HCT116 (cell line): ENCODE data around the gene SIK3. TPM values are rescaled to one million over a fixed set of nuclear protein-coding genes. Genes with fewer than 3 reads are reported as not detected.
"Not testable (repeated sequence)": the region's sequence is repeated elsewhere in the genome, so short reads cannot be mapped to it uniquely, and the experiment has no call there.

ENCODE experiments used
- ATAC-seq: fragments of 200-7000 bp; cut with Tn5 transposase; 2 replicates; pipeline ENCODE4 v1.9.1; 2020; ENCODE audit warnings: mild to moderate bottlenecking, moderate library complexity
- BruUV-seq: library from RNA; stranded (reverse); fragments of 400-500 nt; replicated peaks from 2 replicates; lab custom pipeline; 2021; lab: Mats Ljungman, UMichigan
- CTCF ChIA-PET: fragments of 300-600 bp; sonication (Branson Sonifier 250); formaldehyde crosslinking; loops from one replicate; lab custom pipeline; 2021; ENCODE audit warnings: antibody characterized with exemption; lab: Charles Lee
- POLR2A ChIA-PET: fragments of 300-600, 350-600 bp; sonication (Branson Sonifier 250); formaldehyde crosslinking; loops from one replicate; lab custom pipeline; 2021; ENCODE audit warnings: antibody characterized with exemption; lab: Charles Lee
- RAD21 ChIA-PET, 2 experiments: fragments of 300-600 bp; sonication (Branson Sonifier 250); formaldehyde crosslinking; loops; one replicate each; lab custom pipeline; 2023; ENCODE audit warnings: low total read pairs in 2 of 2; ENCODE audit not compliant: uncharacterized antibody in 2 of 2, unreplicated experiment in 2 of 2, low non-redundant PET in 1 of 2; lab: Charles Lee
- DNase-seq: peaks from one replicate; pipeline ENCODE4 v3.0.0-alpha.2; 2010; ENCODE audit warnings: low read depth, low spot score
- H2AFZ ChIP-seq: fragments of 200-600 bp; shearing (Covaris generic), sonication (generic); 2 replicates; pipeline ENCODE4 v1.6.1; 2017; ENCODE audit warnings: low read depth, mixed run types, mixed read lengths, antibody characterized with exemption, low read length; ENCODE audit not compliant: poor library complexity, severe bottlenecking
- H3K27ac ChIP-seq: 2 replicates; pipeline ENCODE4 v1.5.1; 2012; ENCODE audit warnings: low read depth, low read length
- H3K27me3 ChIP-seq: fragments of 200-600 bp; sonication (generic); 2 replicates; pipeline ENCODE4 v1.6.1; 2016; ENCODE audit warnings: mixed run types, low read length, mixed read lengths; ENCODE audit not compliant: insufficient read depth
- H3K36me3 ChIP-seq, 2 experiments: fragments of 200-500 bp in 1 of 2; fragments of 200-600 bp in 1 of 2; sonication (Bioruptor generic) in 1 of 2; sonication (generic) in 1 of 2; 2 replicates each; pipeline versions ENCODE4 v1.5.1 to v1.6.1; 2014 to 2016; ENCODE audit warnings: low read length in 2 of 2, inconsistent platforms in 1 of 2, mixed read lengths in 1 of 2, mixed run types in 1 of 2; ENCODE audit not compliant: insufficient read depth in 2 of 2, control insufficient read depth in 1 of 2
- H3K4me1 ChIP-seq, 2 experiments: fragments of 200-600 bp in 1 of 2; sonication (generic) in 1 of 2; 2 replicates each; pipeline versions ENCODE4 v1.5.1 to v1.6.1; 2012 to 2017; ENCODE audit warnings: low read length in 2 of 2, inconsistent platforms in 1 of 2, mild to moderate bottlenecking in 1 of 2, mixed read lengths in 1 of 2, mixed run types in 1 of 2, moderate library complexity in 1 of 2; ENCODE audit not compliant: insufficient read depth in 2 of 2, control insufficient read depth in 1 of 2
- H3K4me2 ChIP-seq: fragments of 200-600 bp; sonication (generic); 2 replicates; pipeline ENCODE4 v1.6.1; 2017; ENCODE audit warnings: mixed run types, low read length, mixed read lengths
- H3K4me3 ChIP-seq, 2 experiments: fragments of 200-600 bp in 1 of 2; sonication (generic) in 1 of 2; replicated peaks in 1 of 2; 2 replicates each; pipeline ENCODE4 v1.5.1; 2011 to 2016; ENCODE audit warnings: low read length in 2 of 2, control low read depth in 1 of 2, low read depth in 1 of 2, mild to moderate bottlenecking in 1 of 2, mixed read lengths in 1 of 2, mixed run types in 1 of 2
- H3K79me2 ChIP-seq: fragments of 200-600 bp; sonication (generic); 2 replicates; pipeline ENCODE4 v1.6.1; 2017; ENCODE audit warnings: mild to moderate bottlenecking, mixed run types, low read length, moderate library complexity, mixed read lengths; ENCODE audit not compliant: insufficient read depth
- H3K9ac ChIP-seq: fragments of 200-600 bp; sonication (generic); 2 replicates; pipeline ENCODE4 v1.6.1; 2016; ENCODE audit warnings: low read length, mixed read lengths
- H3K9me2 ChIP-seq: fragments of 200-600 bp; sonication (generic), shearing (Covaris generic); 2 replicates; pipeline ENCODE4 v1.6.1; 2017; ENCODE audit warnings: mixed run types, mild to moderate bottlenecking, moderate library complexity; ENCODE audit not compliant: insufficient read depth
- H3K9me3 ChIP-seq, 2 experiments: fragments of 200-500 bp in 1 of 2; fragments of 200-600 bp in 1 of 2; sonication (Bioruptor generic) in 1 of 2; sonication (generic) in 1 of 2; 2 replicates each; pipeline ENCODE4 v1.6.1; 2014 to 2017; ENCODE audit warnings: low read length in 2 of 2, mixed read lengths in 2 of 2, inconsistent platforms in 1 of 2, low read depth in 1 of 2, mild to moderate bottlenecking in 1 of 2, mixed run types in 1 of 2, moderate library complexity in 1 of 2; ENCODE audit not compliant: control insufficient read depth in 1 of 2, insufficient read depth in 1 of 2
- H4K20me1 ChIP-seq: fragments of 200-600 bp; sonication (generic), shearing (Covaris generic); 2 replicates; pipeline ENCODE4 v1.6.1; 2017; ENCODE audit warnings: mixed run types, mild to moderate bottlenecking, moderate library complexity; ENCODE audit not compliant: insufficient read depth
- SRF ChIP-seq: IDR thresholded peaks from 2 replicates; pipeline ENCODE4 v1.6.1; 2012; ENCODE audit warnings: low read depth
- intact Hi-C: fragments of 100-400 bp; cut with micrococcal nuclease; formaldehyde crosslinking; loops from 2 replicates; pipeline ENCODE4 v1.10.0; 2022
- total RNA-seq: library from RNA; stranded (reverse); gene quantifications from one replicate; pipeline ENCODE4 v1.2.1, GENCODE V29; 2021; ENCODE audit not compliant: unreplicated experiment

Gene SIK3
- total RNA-seq, 1 experiment from 2014 or later: 21.0 TPM

- H3K9me3 ChIP-seq: no peaks in the 10 kb centered on the region
- TF ChIP-seq SRF: no peak
- TF ChIP-seq, all 23 proteins: peak for 0
- Histone ChIP-seq H3K79me2 (peaks cover 40% of the 10 kb centered on the region), H3K27me3 (no peaks in the 10 kb centered on the region), H2AFZ (no peak overlapping the region), H4K20me1 (no peaks in the 10 kb centered on the region; the same call in 1 of the 2 replicates), H3K27ac (no peak overlapping the region), H3K4me2 (no peak overlapping the region), H3K9ac (no peak overlapping the region), H3K4me3 (no peak overlapping the region), H3K4me1 (no peaks in the 10 kb centered on the region), H3K9me2 (no peaks in the 10 kb centered on the region), H3K36me3 (no peaks in the 10 kb centered on the region)
- DNase-seq (no peak), ATAC-seq (no peak)
- BruUV-seq: no TSS peak
- intact Hi-C loops: no loop called here
- ChIA-PET POLR2A (no interaction called here), RAD21 (no interaction called here), CTCF (no interaction called here)
Observed at GRCh38 chr11:117052196-117053149, 45.8 kb downstream of the SIK3 start.

GRCh38 chr11:117050121-117050520, 48.1 kb downstream of the SIK3 start:
- BruUV-seq, intact Hi-C loops, H3K36me3 ChIP-seq, RAD21 ChIA-PET, H3K9me3 ChIP-seq, H3K9ac ChIP-seq, H3K9me2 ChIP-seq, H4K20me1 ChIP-seq, CTCF ChIA-PET, H2AFZ ChIP-seq, ATAC-seq, H3K4me2 ChIP-seq, H3K27me3 ChIP-seq, DNase-seq, H3K4me3 ChIP-seq, H3K27ac ChIP-seq, POLR2A ChIA-PET: not testable (repeated sequence)
- Histone ChIP-seq H3K79me2 (peaks cover 44% of the 10 kb centered on the region), H3K4me1 (peaks cover 5 to 10% of the 10 kb centered on the region in 2 experiments)

- H3K9ac ChIP-seq, H3K4me2 ChIP-seq, CTCF ChIA-PET, H2AFZ ChIP-seq, BruUV-seq, H3K9me2 ChIP-seq, H3K4me3 ChIP-seq, DNase-seq, H3K27me3 ChIP-seq, POLR2A ChIA-PET, H3K27ac ChIP-seq, intact Hi-C loops, H4K20me1 ChIP-seq, ATAC-seq, H3K9me3 ChIP-seq, RAD21 ChIA-PET, H3K36me3 ChIP-seq: not testable (repeated sequence)
- Histone ChIP-seq H3K79me2 (peaks cover 39% of the 10 kb centered on the region), H3K4me1 (peaks cover 6 to 11% of the 10 kb centered on the region in 2 experiments)
Observed at GRCh38 chr11:117046627-117047026, 51.6 kb downstream of the SIK3 start.
